Pancreas (tissue), 10 donors: ENCODE results near the gene GADL1. TPM values are rescaled to one million over a fixed set of nuclear protein-coding genes. Genes with fewer than 3 reads are reported as not detected.

Experiments used
- ATAC-seq, 4 donors: fragments of 200-7000 bp; cut with Tn5 transposase; one replicate each; pipeline versions ENCODE4 v1.8.0 to v1.9.1; 2020; ENCODE audit warnings: mild to moderate bottlenecking in 4 of 4, moderate library complexity in 4 of 4
- DNase-seq, 6 donors: peaks; one replicate each; pipeline ENCODE4 v3.0.0-alpha.2; 2020
- FAIRE-seq: peaks from 2 replicates; lab custom pipeline; 2012; peaks lifted over from hg19 to GRCh38; lab: Jason Lieb, UNC
- H3K27ac ChIP-seq, 4 donors: fragments of 200-600 bp; sonication (generic); 1 replicate in 3 of 4; 2 replicates in 1 of 4; pipeline versions ENCODE4 v1.5.0 to v1.8.0; 2020
- H3K27me3 ChIP-seq, 4 donors: fragments of 200-600 bp; one replicate each; pipeline ENCODE4 v1.8.0; 2021
- H3K36me3 ChIP-seq, 3 donors: fragments of 200-600 bp; sonication (generic) in 1 of 3; one replicate each; pipeline versions ENCODE4 v1.5.0 to v1.8.0; 2020 to 2021
- H3K4me1 ChIP-seq, 3 donors: fragments of 200-600 bp; one replicate each; pipeline ENCODE4 v1.8.0; 2021
- H3K4me3 ChIP-seq, 4 donors: fragments of 200-600 bp; sonication (generic) in 2 of 4; one replicate each; pipeline versions ENCODE4 v1.5.0 to v1.8.0; 2020 to 2021
- H3K9me3 ChIP-seq, 4 donors: fragments of 200-600 bp; one replicate each; pipeline ENCODE4 v1.8.0; 2021
- CTCF ChIP-seq, 4 donors: fragments of 200-600 bp; sonication (generic) in 3 of 4; IDR thresholded peaks; one replicate each; pipeline versions ENCODE4 v1.5.0 to v1.8.0; 2021; ENCODE audit warnings: antibody characterized with exemption in 4 of 4
- WGBS, 2 donors: extraction: QIAGEN DNeasy Blood & Tissue Kit; methylation state at CpG; one replicate each; pipeline ENCODE4 v1.1.7; 2013; 5-methylcytosine and 5-hydroxymethylcytosine counted together
- intact Hi-C, 3 donors: fragments of 100-400 bp; cut with DNase I; formaldehyde crosslinking; loops; one replicate each; pipeline versions ENCODE4 v1.11.1 to v1.14.2; 2022
- polyA plus RNA-seq, 2 donors: library from polyadenylated mRNA; stranded (reverse); fragments of 200-250 nt; gene quantifications; one replicate each; pipeline ENCODE4 v1.2.3, GENCODE V29; 2013
- total RNA-seq, 6 donors: library from RNA; stranded (reverse); fragmentation: NEBNext Ultra II Directional in 4 of 6; extraction: Animal tissue kit (Norgen Biotek cat#: 25700) in 4 of 6; gene quantifications; one replicate each; pipeline versions ENCODE4 v1.2.1 to v1.2.4, GENCODE V29; 2021 to 2023
- donor health status: healthy with polysubstance abuse.
- donor health status: DM: no; HTN: no; CAD: no; lungs with moderate emphysema.
- donor health status: DM: no; HTN: no; CAD: no.
- donor health status: control.
- donor health status: control.
- donor health status: Bipolar disorder and iron deficiency.
- donor health status: DM: yes; HTN: yes; CAD: no.
- donor health status: DM: no; HTN: no; CAD: no.
- donor health status: DM: no; HTN: no; CAD: no.
- donor health status: DM: yes; HTN: yes; CAD: no.

Gene GADL1
- total and polyA plus RNA-seq, 8 donors: 0.07 TPM; not detected in 7

DNA sequence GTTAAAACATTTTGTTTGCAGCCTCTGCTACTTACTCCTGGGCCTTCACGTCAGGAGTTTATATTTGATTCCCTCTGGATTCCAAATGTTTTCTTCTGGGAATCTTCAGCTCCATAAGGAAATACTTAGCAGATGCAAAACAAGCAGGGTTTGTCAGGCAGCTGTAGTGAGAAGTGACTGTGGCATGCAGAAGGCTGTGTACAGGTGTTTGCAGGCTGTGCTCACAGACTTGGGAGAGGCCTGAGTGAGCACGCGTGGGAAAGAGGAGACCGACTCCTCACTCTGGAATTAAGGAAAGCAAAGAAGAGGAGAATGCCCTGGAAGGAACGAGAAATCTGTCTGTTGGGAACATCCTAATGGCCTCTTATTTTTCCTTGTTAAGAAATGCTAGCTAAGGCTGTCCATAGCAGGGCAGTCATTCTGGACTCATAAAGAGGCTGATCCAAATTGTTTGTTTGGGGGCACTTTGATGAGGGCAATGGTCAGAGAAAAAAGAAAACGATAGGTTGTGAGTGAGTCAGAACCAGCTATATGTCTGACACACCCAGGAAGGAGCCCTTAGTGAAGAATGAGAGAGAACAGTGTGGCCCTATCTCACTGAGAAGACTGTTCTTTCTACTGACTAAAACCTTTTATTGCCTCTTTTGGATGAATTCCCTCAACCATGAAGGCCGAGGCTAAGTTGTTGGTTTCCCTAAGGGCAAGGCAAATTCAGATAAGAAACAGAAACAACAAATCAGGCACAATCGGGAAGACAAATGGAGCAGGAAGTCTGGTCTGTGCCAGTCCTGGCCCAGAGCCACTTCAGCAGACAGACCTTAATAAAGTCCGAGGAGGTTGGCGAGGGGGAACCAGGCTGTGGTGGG lies 205.5 kb downstream of the GADL1 start:
- peak; percentile 72 to 79 (median 76) for ATAC-seq
- 43 to 46% methylated on average over 10 of the region's 10 CpGs for whole genome bisulfite sequencing, 2 donors
- FAIRE-seq: no peak
- peak overlapping the region; percentile 6 to 71 (median 30) for H3K27ac ChIP-seq
- H3K9me3 ChIP-seq: no peaks in the 10 kb centered on the region
- no peak overlapping the region for H3K4me3 ChIP-seq
- peak in 5 of 6 donors; percentile 41 to 53 (median 47) for DNase-seq
- intact Hi-C loops: no loop called here
- peaks cover 10 to 25% (median 10%) of the 10 kb centered on the region in 3 donors for H3K4me1 ChIP-seq
- H3K36me3 ChIP-seq: peaks cover 0 to 3% (median 0%) of the 10 kb centered on the region in 3 donors
- no peaks in the 10 kb centered on the region for H3K27me3 ChIP-seq
- TF ChIP-seq CTCF (IDR thresholded peaks at IDR 0.05): no peak

DNA sequence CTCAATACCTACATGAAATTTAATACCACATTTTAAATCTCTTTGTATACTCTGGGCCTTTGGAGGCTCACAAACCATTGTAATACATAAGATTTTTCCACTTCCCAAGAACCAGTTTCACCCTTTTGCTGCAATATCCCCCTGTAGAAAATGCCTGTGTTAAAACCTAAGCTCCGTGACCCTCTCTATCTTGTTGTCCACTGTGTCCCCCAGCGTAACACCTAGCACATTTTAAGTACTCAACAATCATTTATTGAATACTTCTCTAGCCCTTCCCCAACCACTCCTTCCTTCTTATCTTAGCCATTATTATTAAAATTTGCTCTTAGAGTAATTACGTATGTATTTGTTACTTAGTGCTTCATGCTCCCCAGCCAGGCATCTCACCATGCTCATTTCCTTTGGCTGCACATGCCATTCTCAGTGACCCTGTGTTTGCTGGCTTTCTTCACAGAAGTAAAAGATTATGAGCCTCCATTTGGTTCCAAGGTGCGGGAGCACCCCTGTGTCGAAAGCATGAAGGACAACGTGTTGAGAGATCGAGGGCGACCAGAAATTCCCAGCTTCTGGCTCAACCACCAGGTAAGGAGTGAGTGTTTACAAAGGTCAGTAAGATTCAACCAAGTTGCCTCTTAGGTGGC lies 206.4 kb downstream of the GADL1 start:
- no peak overlapping the region for H3K4me3 ChIP-seq
- peak overlapping the region in 3 of 4 donors; percentile 30 to 71 (median 30) for H3K27ac ChIP-seq

DNA sequence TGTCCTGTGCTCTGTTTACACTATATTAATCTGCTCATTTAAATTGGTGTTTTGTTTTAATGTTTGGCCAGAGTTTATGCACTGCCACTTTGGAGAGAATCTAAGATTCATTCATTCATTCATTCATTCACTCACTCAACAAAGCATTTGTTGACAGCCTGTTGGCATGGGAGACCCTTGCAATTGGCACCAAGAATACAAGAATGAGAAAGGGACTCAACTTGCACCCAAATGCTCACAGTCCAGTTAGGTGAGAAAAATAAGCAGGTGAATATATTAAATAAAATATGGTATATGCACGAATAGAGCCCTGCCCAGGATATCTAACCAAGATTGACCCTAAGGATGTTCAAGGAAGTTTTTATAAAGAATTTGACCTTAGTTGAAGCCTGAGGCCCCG lies 207.7 kb downstream of the GADL1 start:
- Histone ChIP-seq H3K36me3 (peaks cover 0 to 3% (median 0%) of the 10 kb centered on the region in 3 donors), H3K27me3 (no peaks in the 10 kb centered on the region), H3K4me3 (no peak overlapping the region), H3K4me1 (peaks cover 10 to 25% (median 10%) of the 10 kb centered on the region in 3 donors), H3K27ac (no peak overlapping the region), H3K9me3 (no peaks in the 10 kb centered on the region)
- FAIRE-seq: no peak
- intact Hi-C loops: no loop called here
- 56 to 86% methylated on average over 2 of the region's 2 CpGs for WGBS, 2 donors
- no peak for TF ChIP-seq CTCF (IDR thresholded peaks at IDR 0.05)
- DNase-seq: no peak
- ATAC-seq: no peak

More for the DNA sequence above, 206.4 kb downstream of the GADL1 start:
- Histone ChIP-seq H3K9me3 (no peaks in the 10 kb centered on the region), H3K27me3 (no peaks in the 10 kb centered on the region), H3K36me3 (peaks cover 0 to 3% (median 0%) of the 10 kb centered on the region in 3 donors), H3K4me1 (peaks cover 10 to 25% (median 10%) of the 10 kb centered on the region in 3 donors)
- TF ChIP-seq CTCF (IDR thresholded peaks at IDR 0.05): no peak
- FAIRE-seq: no peak
- DNase-seq: no peak
- 90 to 94% methylated on average over 8 of the region's 8 CpGs for WGBS, 2 donors
- no peak for ATAC-seq
- intact Hi-C loops: no loop called here

GRCh38 chr3:30686176-30686575 lies 208.3 kb downstream of the GADL1 start:
- DNase-seq: no peak
- no peak for ATAC-seq
- H3K4me1 ChIP-seq: peaks cover 10 to 25% (median 12%) of the 10 kb centered on the region in 3 donors
- H3K9me3 ChIP-seq: no peaks in the 10 kb centered on the region
- intact Hi-C loops: no loop called here
- FAIRE-seq: no peak
- H3K27me3 ChIP-seq: no peaks in the 10 kb centered on the region
- H3K27ac ChIP-seq: no peak overlapping the region
- H3K4me3 ChIP-seq: no peak overlapping the region
- H3K36me3 ChIP-seq: no peaks in the 10 kb centered on the region
- no peak for TF ChIP-seq CTCF (IDR thresholded peaks at IDR 0.05)
- 84 to 91% methylated on average over 2 of the region's 2 CpGs for WGBS, 2 donors
